ENCODE measurements around the gene YAF2. TPM values are rescaled to one million over a fixed set of nuclear protein-coding genes. Genes with fewer than 3 reads are reported as not detected.

YAF2 gene
- total and polyA plus RNA-seq, 2 experiments from 2014 or later = 1.0 TPM

- H3K4me3 ChIP-seq = no peak overlapping the region
- H3K79me2 ChIP-seq (replicated peaks; ENCODE audit: insufficient read depth) = no peaks in the 10 kb centered on the region
- DNase-seq (ENCODE audit: low spot score) = no peak
- H3K9me3 Mint-ChIP-seq = peaks cover 15% of the 10 kb centered on the region
- no peaks in the 10 kb centered on the region for H4K20me1 ChIP-seq (replicated peaks; ENCODE audit: insufficient read depth)
- peaks cover 9% of the 10 kb centered on the region; the same call in 2 of the 3 replicates for H3K4me1 Mint-ChIP-seq
- H3K36me3 ChIP-seq (ENCODE audit: insufficient read depth) = peaks cover 5% of the 10 kb centered on the region; the same call in 1 of the 2 replicates
- H3K27ac Mint-ChIP-seq = no peak overlapping the region
- no peak overlapping the region for H3K4me2 ChIP-seq
- ATAC-seq = no peak
- no peaks in the 10 kb centered on the region for H3K9me2 ChIP-seq (ENCODE audit: insufficient read depth)
- no peak overlapping the region for H3K4me3 Mint-ChIP-seq
- no peaks in the 10 kb centered on the region for H3K27me3 Mint-ChIP-seq (ENCODE audit: insufficient read depth, low read depth, poor library complexity)
- no peaks in the 10 kb centered on the region for H3F3A ChIP-seq (replicated peaks; ENCODE audit: low read depth)
- H2AFZ ChIP-seq = no peak overlapping the region
- H3K27me3 ChIP-seq (ENCODE audit: insufficient read depth) = no peaks in the 10 kb centered on the region
- peaks cover 11% of the 10 kb centered on the region for H3K4me1 ChIP-seq (ENCODE audit: insufficient read depth)
- H3K36me3 Mint-ChIP-seq (ENCODE audit: low read depth) = peaks cover 10% of the 10 kb centered on the region; the same call in 2 of the 3 replicates
- H3K27ac ChIP-seq (ENCODE audit: low read depth) = no peak overlapping the region
- TF ChIP-seq CTCF (conservative IDR thresholded peaks at IDR 0.05; ENCODE audit: low read depth in 2 of 2) (no peak), EZH2phosphoT487 (IDR thresholded peaks at IDR 0.05; ENCODE audit: unreplicated experiment) (no peak), STAT1 (IDR thresholded peaks at IDR 0.05; ENCODE audit: unreplicated experiment) (no peak)
Observed at GRCh38 chr12:42173961-42174521, 64.0 kb downstream of the YAF2 start.

DNA sequence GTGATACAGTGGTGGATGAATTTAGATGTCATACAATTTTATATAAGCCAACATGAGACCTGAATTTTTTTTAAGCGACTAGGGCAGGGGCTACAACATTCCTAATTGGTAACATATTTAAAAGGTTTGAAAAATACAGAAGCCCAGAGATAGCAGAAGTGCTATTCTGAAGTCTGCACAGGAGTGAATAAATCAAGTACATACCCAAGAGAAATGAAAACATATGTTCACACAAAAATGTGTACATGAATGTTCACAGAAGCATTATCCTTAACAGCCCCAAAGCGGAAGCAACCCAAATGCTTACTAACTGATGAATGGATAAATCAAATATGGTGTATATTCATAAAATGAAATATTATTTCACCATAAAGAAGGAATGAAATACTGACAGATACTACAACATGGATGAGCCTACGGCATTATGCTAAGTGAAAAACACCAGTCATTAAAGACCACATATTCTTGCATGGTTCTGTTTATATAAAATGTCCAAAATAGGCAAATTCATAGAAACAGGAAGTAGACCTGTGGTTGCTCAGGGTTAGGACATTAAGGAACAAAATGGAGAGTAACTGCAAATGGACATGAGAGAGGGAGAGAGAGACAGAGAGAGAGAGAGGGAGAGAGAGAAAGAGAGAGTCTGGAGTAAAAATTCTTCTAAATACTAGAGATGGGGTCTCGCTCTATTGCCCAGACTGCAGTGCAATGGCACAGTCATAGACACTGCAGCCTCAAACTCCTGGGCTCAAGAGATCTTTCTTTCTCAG lies 65.4 kb downstream of the YAF2 start:
- H3K27me3 ChIP-seq (ENCODE audit: insufficient read depth) = no peaks in the 10 kb centered on the region
- H3K4me1 ChIP-seq (ENCODE audit: insufficient read depth) = peaks cover 3% of the 10 kb centered on the region
- H2AFZ ChIP-seq = no peak overlapping the region
- no peak overlapping the region for H3K4me2 ChIP-seq
- H3K9me2 ChIP-seq (ENCODE audit: insufficient read depth) = no peaks in the 10 kb centered on the region
- Mint-ChIP-seq H3K9me3 (peaks cover 15% of the 10 kb centered on the region), H3K27ac (no peak overlapping the region), H3K36me3 (ENCODE audit: low read depth) (peaks cover 10% of the 10 kb centered on the region; the same call in 2 of the 3 replicates), H3K4me1 (peaks cover 3% of the 10 kb centered on the region; the same call in 2 of the 3 replicates), H3K27me3 (ENCODE audit: insufficient read depth, low read depth, poor library complexity) (no peaks in the 10 kb centered on the region), H3K4me3 (no peak overlapping the region)
- H3F3A ChIP-seq (replicated peaks; ENCODE audit: low read depth) = no peaks in the 10 kb centered on the region
- TF ChIP-seq ZNF114 (CRISPR knock-in tag; IDR thresholded peaks at IDR 0.05) = no peak
- TF ChIP-seq EZH2 (IDR thresholded peaks at IDR 0.05; ENCODE audit: low read depth, unreplicated experiment) = no peak
- H3K79me2 ChIP-seq (replicated peaks; ENCODE audit: insufficient read depth) = no peaks in the 10 kb centered on the region
- H3K4me3 ChIP-seq = no peak overlapping the region
- H3K27ac ChIP-seq (ENCODE audit: low read depth) = no peak overlapping the region
- no peaks in the 10 kb centered on the region for H4K20me1 ChIP-seq (replicated peaks; ENCODE audit: insufficient read depth)
- ATAC-seq (no peak), DNase-seq (ENCODE audit: low spot score) (no peak)
- peaks cover 5% of the 10 kb centered on the region; the same call in 1 of the 2 replicates for H3K36me3 ChIP-seq (ENCODE audit: insufficient read depth)

GRCh38 chr12:42167711-42168110 lies 70.3 kb downstream of the YAF2 start:
- Mint-ChIP-seq H3K36me3 (ENCODE audit: low read depth) (no peaks in the 10 kb centered on the region), H3K27me3 (ENCODE audit: insufficient read depth, low read depth, poor library complexity) (no peaks in the 10 kb centered on the region), H3K4me3 (no peak overlapping the region), H3K4me1 (no peaks in the 10 kb centered on the region), H3K9me3 (no peaks in the 10 kb centered on the region), H3K27ac (no peak overlapping the region)
- ATAC-seq = no peak
- Histone ChIP-seq H3K79me2 (replicated peaks; ENCODE audit: insufficient read depth) (no peaks in the 10 kb centered on the region), H2AFZ (no peak overlapping the region), H3K4me2 (no peak overlapping the region), H3K4me3 (no peak overlapping the region), H3K36me3 (ENCODE audit: insufficient read depth) (no peaks in the 10 kb centered on the region), H3K4me1 (ENCODE audit: insufficient read depth) (no peaks in the 10 kb centered on the region), H4K20me1 (replicated peaks; ENCODE audit: insufficient read depth) (no peaks in the 10 kb centered on the region), H3K9me2 (ENCODE audit: insufficient read depth) (no peaks in the 10 kb centered on the region), H3K27me3 (ENCODE audit: insufficient read depth) (no peaks in the 10 kb centered on the region), H3K27ac (ENCODE audit: low read depth) (no peak overlapping the region), H3F3A (replicated peaks; ENCODE audit: low read depth) (no peaks in the 10 kb centered on the region)
- DNase-seq (ENCODE audit: low spot score) = no peak
- TF ChIP-seq POLR2AphosphoS5 (IDR thresholded peaks at IDR 0.05; ENCODE audit: low read depth) (no peak), STAT1 (IDR thresholded peaks at IDR 0.05; ENCODE audit: unreplicated experiment) (no peak), ZNF331 (CRISPR knock-in tag; IDR thresholded peaks at IDR 0.05; ENCODE audit: low read depth) (no peak), NANOG (IDR thresholded peaks at IDR 0.05; ENCODE audit: borderline replicate concordance) (no peak)
